ENCODE data around the gene BRI3BP.

The BRI3BP gene, protein sequence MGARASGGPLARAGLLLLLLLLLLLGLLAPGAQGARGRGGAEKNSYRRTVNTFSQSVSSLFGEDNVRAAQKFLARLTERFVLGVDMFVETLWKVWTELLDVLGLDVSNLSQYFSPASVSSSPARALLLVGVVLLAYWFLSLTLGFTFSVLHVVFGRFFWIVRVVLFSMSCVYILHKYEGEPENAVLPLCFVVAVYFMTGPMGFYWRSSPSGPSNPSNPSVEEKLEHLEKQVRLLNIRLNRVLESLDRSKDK

DNA sequence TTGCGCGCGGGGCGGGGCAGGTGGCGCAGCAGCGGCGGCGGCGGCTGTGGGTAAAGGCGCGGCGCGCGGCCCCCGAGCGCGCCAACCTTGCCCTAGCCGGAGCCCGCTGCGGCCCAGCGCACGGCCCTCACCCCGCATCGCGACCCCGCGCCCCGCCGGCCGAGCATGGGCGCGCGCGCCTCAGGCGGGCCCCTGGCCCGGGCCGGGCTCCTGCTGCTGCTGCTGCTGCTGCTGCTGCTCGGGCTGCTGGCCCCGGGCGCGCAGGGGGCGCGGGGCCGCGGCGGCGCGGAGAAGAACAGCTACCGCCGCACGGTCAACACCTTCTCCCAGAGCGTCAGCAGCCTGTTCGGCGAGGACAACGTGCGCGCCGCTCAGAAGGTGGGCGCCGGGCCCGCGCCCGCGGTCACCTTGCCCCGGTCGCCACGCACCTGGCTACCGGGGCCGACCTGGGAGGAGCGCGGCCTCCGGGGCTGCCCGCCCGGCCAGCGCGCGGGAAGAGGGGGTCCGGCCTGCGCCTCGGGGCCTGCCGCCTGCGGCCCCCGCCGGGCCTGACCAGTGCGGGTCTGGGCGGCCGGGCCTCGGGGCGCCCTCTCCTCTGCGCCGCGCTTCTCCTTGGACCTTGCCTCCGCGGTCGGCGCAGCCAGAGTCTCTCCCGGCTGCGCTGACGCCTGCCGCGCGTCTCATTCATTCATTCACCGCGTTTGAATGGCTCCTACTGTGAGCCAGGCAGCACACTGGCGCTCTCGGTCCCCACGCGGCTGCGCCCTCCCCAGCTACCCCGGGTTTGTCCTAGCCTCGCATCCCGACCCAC is at the start of gene BRI3BP:
TSS of gene BRI3BP (plus strand) at position 20 of the 811 bp plus-strand sequence. CDS start at position 166, 146 bp downstream.
- peak; percentile 37 for DNase-seq (ENCODE audit: low spot score)

DNA sequence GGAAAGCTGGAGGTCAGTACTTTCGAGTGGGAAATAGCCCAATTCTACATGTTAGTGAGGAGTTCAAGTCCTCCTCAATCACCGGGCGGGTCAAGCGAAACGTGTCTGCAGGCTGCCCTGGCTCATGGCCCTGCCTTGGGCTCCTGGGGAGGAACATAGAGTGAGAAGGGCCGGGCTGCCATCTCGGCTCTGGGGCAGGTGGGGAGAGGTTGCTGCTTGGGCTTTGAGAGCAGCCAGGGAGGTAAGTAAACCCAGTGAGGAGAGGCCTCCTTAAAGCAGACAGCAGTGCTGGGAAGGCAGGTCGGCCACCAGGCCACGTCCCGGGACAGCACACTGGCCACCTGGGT is 47.0 kb upstream of the BRI3BP start:
- no peak for DNase-seq (ENCODE audit: low spot score)

DNA sequence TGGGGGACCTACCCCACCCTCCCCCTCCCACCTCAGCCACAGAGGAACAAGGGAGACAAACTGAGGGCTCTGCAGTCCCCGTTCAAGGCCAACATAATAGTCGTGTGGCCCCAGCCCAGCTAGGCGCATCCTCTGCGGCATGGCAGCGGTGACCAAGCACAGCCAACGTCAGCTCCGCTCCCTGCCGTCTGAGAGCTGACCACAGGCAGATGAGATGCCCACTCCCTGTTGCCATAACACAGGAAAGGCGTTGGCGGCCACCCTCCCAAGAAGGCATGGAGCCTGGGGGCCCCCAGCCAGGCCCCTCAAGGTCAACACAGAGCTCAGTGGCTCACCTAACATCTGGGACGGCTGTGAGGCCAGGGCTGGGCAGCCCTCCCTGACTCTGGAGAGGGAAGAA is 46.4 kb upstream of the BRI3BP start:
- no peak for DNase-seq (ENCODE audit: low spot score)

DNA sequence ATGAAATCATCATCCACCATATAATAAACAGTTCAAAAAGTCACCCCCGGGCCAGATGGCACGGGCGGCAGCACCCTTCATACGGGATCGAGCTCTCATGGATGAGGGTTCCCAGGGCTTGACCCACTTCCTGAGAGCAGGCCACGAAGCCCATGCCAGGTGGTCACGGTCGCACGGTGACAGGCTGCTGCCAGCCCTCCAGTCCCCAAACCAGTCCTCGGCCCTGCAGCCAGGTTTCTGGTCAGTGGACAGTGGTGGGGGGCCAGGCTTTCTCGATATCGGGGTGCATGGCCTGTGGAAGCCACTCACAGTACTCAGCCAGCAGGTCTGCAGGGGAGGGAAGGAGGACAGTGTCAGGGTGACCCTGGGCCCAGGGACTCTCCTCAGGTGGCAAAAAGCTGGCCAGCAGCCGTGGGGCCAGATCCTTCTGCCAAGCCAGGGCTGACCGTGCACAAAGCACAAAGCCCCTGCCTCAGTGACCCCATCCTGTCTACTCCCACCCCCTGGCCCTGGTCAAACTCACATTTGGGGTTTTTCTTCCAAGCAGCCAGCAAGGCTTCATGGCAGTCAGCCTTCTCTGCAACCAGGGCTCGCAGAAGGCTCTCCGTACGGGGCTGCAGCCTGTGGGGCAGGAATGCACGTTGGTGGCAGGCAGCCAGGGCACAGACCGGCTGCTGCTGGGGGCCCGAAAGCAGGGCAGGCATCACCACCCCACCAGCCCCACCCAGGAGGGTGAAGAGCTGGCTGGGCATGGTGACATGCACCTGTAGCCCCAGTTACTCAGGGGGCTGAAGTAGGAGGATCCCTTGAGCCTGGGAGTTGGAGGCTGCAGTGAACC is 45.7 kb upstream of the BRI3BP start:
- no peak for DNase-seq (ENCODE audit: low spot score)

DNA sequence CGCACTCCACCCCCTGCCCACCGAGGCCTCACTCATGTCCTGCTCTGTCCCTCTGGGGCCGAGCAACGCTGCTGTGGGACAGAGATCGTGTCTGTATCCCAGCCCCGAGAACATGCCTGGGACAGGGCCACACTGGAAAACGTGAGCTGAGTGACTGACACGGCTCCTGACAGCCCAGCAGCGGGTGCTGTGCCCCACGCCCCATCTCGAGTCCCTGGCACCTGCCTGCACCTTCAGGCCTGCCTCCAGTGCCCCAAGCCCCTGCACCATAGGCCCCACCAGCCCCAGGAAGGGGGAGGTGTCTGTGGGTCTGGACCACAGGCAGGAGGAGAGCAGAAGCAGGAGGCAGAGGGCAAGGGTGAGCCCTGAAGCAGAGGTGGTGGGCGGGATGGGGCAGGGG is 44.4 kb upstream of the BRI3BP start:
- DNase-seq (ENCODE audit: low spot score): no peak

DNA sequence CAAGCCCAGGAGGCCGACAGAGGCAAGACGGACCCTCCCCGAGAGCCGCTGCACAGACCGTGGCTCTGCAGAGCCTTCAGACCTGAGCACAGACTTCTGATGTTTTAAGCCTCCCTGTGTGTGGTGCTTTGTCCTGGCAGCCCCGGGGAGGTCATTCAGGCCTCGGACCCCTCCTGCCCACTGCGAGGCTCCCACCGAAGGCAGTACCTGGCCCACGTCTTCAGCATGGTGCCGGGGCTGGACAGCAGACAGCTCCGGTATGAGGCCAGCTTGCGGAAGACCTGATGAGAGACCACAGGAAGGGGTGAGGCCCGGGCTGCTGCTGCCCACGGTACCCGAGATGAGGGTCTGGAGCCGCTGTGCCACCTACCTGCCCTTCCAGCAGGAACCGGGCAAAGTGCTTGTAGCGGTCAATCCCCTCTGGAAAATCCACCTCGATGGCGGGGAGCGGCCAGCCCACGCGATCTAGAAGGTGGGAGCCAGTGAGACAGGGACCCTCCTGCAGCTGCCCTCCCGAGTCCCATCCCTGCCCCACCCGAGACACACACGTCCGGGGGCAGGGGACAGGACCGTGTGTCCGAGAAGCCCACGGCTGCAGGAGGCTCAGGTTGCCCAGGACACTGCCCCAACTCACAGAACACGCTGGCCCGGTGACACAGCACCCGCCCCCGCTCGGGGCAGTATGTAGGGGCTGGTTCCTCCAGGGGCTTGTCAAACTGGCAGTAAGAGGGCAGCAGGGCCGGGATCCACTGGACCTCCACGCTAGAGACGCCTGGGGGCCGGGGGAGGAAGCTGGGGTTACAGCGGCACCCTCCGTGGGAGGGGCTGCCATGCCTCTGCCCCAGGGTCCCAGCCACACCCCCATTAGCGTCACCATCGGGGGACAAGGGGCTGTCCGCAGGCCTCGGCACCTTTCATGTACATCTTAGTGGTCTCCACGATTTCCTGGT is 43.4 kb upstream of the BRI3BP start:
- no peak for DNase-seq (ENCODE audit: low spot score)

DNA sequence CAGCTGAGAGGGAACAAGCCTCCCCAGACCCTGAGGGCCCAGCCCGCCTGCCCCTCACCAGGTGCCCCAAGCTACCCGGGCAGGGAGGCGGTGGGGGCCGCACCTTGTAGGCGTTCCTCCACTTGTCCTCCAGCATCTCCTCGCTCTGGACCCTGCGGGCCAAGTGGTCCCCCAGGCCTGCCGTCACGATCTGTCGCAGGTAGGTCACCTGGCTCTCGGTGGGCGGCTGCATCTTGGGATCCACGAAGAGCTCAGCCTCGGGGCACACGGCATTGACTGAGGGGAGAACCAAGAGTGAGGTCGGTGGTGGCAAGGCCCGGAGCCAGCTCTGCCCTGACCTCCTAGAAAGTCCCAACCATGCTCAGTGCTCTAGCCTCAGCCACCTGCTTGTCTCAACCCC is 41.1 kb upstream of the BRI3BP start:
- no peak for DNase-seq (ENCODE audit: low spot score)

DNA sequence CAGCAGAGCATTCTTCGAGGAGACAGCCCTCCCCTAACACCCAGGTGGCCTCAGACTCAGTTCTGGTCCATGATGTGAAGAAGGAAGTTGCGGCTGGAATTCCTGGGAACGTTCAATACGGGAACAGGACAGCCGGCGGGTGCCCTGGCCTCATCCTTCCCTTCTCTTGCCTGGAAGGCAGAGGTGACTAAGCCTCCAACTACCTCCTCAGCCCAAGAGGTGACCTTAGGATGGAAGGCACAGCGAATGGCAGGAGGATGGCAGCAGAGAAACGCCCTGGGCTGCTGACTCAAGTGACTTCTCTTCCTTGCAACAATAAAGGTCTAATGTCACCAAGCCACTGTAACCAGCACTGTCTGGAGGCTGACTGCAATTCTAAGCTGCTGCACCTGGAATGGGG is 40.6 kb upstream of the BRI3BP start:
- DNase-seq (ENCODE audit: low spot score): no peak

DNA sequence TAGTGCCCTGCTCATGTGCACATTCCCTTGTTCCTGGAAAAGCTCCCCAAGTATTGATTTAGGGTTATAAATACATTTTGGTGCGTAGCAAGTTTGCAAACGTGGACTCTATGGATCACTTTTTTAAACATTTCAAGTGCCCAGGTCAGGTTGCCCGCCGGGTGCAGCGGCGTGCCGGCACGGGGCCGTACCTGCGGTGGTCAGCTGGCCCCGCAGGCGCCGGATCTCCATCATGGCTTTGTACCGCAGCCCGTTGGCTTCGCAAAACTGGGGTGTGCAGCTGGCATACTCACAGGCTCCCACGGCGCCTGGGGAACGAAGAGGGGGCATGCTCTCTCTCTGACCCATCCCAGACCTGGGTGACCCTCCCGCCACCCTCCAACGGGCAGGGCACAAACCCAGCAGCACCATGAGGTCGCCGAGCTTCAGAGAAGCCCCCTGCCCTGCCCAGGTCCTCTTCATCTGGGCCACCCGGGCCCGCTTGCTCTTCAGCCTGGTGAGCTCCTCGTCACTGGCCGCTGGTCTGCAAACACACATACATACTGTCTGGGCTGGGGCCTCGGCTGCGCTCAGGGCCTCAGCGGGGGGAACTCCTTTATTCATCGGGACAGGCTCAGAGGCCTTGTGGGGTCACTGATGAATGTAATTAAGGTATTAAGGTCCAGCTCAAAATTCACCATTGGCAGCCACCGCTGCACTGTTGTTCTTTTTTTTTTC is 39.6 kb upstream of the BRI3BP start:
- no peak for DNase-seq (ENCODE audit: low spot score)

DNA sequence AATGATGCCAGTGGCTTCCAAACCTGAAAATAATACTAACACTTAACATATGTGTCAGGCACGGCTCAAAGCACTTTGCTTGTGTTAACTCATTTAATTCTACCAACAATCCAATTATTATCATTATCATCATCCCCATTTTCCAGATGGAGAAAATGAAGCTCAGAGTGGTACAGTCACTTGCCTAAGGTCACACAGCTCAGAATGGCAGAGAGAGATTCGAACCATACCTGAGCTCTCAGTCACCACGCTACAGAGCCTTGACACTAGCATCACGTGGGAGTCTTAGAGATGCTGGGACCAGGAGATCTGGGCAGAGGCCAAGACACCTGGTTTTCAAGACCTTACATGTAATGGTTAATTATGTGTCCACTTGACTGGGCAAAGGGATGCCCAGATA is 38.7 kb upstream of the BRI3BP start:
- no peak for DNase-seq (ENCODE audit: low spot score)

DNA sequence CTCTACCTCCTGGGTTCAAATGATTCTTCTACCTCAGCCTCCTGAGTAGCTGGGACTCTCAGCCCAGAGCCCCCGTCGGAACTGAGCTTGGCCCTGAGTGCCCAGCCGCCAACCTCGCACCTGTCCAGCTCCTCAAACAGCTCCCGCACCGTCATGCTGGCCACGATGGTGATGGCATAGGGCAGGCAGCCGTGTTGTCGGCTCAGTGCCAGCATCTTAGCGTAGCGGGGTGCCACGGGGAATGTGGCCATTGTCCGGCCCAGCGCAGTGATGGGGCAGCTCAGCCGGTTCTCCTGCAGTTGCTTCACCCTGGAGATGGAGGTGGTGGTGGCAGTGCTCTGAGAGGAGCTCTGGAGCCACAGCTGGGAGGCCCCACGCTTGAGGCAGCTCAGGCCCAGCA is 36.9 kb upstream of the BRI3BP start:
- no peak for DNase-seq (ENCODE audit: low spot score)

DNA sequence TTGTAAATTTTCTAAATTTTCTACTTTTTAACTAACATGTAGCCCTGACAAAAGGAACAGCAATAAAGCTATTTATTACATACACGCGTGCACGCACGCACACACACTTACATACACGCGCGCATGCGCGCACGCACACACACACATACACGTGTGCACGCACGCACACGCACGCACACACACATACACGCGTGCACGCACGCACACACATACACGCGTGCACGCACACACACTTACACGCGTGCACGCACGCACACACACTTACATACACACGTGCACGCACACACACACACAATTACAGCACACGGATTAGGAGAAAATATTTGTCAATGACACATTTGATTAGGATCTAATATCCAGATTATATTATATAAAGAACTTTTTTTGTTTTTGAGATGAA is 32.4 kb upstream of the BRI3BP start:
- DNase-seq (ENCODE audit: low spot score): no peak

DNA sequence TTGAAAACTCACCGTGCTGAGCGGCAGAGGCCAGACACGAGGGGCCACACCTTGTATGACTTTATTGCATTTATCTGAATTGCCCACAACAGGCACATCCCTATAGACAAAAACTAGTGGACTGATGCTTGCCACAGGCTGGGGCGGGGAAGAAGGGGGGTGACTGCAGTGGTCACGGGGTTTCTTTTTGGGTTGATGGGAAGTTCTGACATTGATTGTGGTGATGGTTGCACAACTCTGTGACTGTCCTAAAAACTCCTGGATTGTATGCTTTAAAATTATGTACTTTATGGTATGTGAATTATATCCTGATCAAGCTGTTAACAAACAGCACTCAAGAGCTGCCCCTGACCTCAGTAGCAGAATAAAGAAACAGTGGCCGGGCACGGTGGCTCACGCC is 30.2 kb upstream of the BRI3BP start:
- DNase-seq (ENCODE audit: low spot score): no peak

DNA sequence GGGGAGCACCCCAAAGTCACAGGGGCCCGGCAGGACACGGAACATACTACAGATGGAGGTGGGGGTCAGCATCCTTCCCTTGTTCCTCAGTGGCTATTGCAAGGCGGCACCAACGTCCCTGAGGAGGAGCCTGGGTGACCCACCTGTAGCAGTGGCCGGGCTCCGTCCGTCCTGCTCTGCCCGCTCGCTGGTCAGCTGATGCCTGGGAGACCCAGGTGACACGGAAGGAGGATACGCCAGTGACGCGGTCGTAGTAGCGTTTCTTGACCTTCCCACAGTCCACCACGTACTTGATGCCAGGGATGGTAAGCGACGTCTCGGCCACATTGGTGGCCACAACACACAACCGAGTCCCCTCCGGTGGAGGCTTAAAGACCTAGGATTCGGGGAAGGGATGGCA is 29.2 kb upstream of the BRI3BP start:
- no peak for DNase-seq (ENCODE audit: low spot score)

DNA sequence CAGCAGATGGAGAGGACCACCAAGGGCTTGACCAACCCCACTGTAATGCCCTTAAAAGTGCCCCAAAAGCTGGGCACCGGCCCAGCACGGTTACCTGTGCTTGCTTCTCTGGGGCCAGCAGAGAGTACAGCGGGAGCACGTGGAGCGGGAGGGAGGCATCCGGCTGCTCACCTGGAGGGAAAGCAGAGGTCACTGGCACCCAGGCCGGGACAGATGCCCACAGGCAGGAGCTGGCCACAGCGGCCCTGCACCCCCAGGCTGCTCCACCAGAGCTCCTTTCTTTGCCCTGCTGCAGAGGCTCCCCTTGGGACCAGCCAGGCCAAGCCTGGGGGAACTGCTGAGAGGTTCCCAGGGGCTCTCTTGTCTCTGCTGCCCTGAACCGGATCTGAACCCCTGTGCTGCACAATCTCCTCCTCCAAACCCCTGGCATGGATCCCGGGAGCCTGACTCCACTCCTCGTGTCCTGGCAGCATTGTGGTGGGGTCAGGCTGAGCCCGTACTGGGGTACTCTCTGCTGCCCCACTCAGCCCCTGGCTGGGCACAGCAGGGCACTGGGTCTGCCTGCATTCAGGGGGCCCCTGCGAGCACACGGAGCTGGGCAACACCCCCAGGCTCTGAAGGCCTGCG is 28.5 kb upstream of the BRI3BP start:
- DNase-seq (ENCODE audit: low spot score): no peak

DNA sequence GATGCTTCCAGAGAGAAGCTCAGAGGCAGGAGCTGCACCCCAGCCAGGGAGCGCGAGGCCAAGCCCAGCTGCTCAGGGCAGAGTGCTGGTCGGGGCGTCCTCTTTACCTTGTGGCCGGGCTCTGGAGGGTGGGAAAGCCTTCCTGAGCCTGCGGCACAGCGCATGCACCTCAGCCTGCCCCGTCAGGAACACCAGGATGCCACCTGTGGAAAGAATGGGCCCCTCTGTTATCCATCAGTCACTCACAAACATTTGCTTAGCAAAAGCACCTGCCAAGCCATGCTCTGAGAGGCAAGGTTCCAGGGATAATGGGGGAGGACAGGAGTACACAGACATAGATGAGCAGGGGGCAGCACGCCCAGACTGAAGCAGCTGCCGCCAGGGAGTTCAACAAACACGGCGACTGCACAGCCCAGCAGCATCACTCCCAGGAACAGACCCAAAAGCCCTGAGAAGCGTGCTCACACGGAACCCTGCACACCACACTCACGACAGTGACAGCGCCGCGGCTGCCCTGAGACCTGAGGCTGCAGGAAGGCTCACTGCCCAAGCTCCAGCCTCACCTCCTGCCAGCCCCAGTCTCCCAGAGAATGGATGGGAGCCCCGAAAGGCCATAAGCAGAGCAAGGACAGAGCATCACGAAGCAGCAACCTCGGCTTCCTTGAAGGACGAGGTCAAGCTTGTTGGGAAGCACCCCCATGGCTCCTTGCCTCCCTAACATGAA is 26.3 kb upstream of the BRI3BP start:
- DNase-seq (ENCODE audit: low spot score): no peak

DNA sequence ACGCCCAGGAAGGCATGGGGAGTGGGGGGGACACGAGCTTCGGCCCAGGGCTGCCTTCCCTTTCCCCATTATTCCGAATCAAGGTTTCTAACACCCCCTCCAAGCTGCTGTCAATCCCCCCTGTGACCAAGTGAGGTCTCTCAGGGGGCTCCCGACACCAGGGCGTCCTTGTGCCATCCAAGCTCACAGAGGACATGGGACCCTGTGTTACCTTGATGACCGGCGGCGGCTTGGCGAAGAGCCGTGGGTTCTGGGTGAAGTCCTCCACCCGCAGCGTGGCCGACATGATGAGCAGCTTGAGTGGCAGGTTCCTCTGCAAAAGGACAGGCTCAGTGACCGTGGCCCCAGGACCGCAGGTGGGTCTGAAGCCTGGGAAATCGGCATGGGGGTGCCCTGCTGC is 24.8 kb upstream of the BRI3BP start:
- no peak for DNase-seq (ENCODE audit: low spot score)

DNA sequence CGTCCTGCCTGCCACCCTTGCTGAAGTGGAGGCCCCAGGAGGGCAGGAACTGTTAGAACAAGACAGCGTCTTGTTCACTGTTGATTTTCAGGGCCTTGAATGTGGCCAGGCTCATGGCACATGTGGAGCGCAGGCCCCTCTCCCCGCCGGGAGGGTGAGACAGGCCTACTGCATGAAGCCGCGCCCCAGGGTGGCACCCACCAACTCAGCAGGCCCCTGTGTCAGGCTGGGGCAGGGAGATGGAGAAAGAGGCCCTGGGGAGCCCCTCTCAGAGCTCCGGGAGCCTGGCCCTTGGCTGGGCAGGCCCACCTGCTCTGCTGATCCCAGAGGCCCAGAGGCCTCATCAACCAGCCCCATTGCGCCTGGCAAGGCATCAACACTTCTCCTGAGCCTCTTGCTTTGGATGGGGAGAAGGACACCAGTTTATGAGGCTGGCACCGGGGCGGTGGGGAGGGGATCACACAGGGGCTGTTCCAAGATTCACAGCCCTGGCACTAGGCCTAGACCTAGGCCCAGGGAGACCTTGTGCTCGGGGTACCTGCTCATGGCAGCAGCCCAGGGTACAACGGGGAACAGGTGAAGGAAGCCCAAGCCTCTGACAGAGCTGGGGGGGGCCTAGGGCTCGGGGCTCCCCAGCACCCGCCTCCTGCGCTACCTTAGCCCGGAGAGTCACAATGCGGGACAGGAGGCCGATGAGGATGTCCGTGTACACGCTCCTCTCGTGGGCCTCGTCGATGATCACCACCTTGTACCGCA is 22.6 kb upstream of the BRI3BP start:
- DNase-seq (ENCODE audit: low spot score): no peak

DNA sequence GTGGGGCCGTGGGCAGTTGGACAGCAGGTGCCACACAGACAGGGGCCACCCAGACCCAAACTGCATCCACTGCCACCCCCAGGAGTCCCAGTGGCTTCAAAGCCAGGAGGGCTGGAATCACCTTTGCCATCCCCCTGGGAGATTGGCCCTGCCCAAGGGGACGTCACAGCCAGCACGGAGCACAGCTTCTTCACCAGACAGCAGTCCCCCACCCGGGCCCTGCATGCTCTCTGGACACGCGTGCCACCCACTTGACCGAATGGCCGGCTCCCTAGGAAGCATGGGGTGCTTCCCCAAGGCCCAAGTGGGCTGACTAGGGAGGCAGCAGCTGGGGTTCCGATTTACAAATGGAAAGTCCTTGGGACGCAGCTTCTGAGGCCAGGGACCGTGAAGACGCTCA is 21.8 kb upstream of the BRI3BP start:
- no peak for DNase-seq (ENCODE audit: low spot score)

All from hepatic stellate cell (primary cell).